NCI-H226 (cell line): ENCODE data around the gene CTNNA3.

Source experiments
- DNase-seq: peaks from one replicate; pipeline ENCODE4 v3.0.0-alpha.2; 2015

The CTNNA3 gene

DNA sequence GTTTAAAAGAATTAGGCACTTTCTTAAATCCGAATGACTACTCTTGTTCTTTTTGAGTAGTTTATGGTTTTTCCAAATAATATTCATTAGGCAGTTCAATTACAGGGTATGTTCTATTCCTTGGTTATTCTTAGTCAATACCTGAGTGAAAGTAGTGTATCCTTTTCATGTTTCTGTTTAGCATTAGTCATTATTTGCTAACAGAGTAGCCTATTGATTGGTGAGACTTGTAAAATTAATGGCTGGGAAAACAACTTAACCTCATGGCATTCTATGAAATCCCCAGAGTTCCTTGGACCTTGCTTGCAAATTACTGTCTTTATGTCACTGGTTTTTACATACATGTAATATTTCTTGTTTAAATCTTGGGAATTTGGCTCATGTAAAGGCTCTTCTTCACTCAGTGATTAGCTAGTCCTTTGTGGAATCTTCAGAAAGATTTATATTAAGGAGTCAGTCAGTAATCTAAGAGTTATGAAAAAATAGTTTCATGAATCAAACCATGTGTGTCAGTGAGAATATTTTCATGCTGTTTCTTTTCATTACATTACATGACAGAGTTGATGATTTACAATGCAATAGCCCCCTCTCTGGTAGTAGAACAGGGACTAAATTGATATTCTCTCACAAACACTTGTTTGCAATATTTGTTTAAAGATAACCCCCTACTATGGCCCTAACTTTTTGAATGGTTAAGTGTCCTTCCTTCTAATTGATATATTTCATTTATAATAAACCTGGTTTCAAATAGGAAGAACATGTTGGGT is 851.6 kb downstream of the CTNNA3 start:
- DNase-seq: no peak

DNA sequence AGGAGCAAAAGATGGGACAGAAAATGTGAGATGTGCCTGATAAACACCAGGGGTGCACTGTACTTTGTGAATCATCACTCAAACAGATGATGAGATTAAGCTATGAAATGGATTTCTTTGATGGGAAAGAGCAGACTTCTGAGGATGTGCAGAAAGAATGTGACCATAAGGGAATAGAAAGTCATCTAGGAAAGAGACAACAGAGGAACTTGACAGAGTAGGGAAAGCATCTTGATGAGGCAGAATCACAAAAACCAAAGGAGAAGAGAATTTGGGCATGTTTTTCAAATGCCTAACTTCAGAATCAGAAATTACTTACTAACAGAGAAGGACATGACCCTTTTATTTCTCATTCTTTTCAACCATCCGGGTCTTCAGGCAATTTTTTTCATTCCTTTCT is 852.6 kb downstream of the CTNNA3 start:
- DNase-seq: no peak

DNA sequence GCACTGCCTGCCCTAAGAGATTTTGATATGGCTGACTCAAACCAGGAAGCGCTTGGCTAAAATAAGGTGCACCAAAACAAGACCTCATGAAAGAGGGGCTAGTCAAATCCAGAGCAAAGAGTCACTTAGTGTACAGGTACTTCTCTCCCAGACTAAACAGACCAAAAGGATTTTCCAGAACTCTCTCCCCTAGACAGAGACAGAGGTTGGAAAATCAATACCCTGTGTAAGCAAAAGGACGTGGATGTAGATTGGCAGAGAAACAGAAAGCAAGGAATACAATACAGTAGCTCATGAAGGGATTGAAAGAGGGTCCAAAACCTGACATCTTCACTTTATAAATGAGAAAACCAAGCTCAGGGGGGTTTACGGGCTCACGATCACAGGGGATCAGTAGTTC is 853.1 kb downstream of the CTNNA3 start:
- DNase-seq: no peak

DNA sequence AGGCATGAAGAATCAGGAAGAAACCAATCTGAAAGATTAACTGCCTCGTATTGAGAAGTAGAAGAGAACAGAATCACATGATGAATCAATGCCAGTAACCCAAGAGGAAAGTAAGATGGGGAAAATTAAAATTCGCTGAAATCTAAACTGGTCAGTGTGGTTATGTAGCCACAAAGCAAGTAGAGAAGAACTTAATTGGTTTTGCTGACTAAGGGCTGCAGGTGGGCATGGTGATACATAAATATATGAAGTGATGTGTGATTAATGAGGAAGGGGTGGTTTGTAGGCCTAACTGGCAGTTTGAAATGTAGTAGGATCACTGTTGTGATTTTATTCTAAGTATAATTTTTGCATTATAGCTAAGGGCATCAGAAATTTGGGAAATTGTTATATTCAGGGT is 853.6 kb downstream of the CTNNA3 start:
- DNase-seq: no peak

- DNase-seq: peak; percentile 25
These were observed 857.3 kb downstream of the CTNNA3 start for GRCh38 chr10:66838656-66839055.

DNA sequence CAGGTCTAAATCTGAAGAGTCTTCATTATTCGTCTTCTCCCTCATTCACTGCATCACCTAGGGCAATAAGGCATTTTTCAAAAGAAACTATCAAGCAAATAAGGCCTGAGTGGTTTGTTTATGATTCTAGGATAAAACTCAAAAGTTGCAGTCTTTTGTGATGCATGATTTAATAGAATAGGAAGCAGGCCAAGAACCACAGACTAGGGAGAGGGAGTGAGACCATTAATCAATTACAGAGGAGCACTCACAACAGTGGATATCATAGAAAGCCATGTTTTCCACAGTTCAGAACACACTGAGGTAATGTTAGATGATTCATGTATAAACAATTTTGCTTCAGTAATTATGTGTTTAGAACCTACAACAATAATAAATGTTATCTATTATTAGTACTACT is 858.0 kb downstream of the CTNNA3 start:
- DNase-seq: peak; percentile 88

GRCh38 chr10:66837335-66837734 is 858.7 kb downstream of the CTNNA3 start:
- peak; percentile 72 for DNase-seq

DNA sequence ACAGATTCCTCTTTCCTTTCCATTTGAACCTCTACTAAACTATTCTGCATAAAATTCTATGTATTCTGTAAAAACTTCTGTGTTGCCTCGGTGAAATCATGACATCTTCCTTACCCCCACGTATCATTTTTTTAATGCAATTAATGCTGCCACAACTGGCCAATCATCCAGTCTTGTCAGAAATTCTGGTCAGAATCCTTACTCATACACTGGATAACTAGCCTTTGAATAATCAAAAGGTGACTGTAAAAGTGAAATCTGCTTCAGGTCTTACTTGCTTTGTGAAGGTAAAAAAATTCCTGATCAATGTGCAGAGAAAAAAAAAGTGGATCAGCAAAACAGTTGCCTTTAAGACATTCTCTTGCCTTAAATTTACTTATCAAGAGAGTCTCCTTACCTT is 859.2 kb downstream of the CTNNA3 start:
- no peak for DNase-seq

DNA sequence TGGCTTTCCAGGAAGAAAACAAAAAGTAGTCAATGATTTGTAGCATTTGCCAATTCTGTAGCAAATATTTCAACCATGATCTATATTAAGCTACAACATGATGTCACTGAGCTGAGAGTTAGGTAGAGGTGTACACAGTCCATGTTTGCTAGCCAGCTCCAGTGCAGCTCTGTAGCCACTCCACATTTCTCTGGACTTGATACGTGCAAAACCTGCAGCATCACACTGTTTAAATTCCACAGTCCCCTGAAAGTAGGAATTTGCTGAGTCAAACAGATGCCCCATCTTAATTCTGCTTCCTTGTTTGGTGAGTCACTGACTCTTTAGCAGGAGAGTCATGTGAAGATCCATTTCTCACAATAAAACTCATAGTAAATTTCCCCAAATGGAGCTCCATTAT is 859.9 kb downstream of the CTNNA3 start:
- DNase-seq: peak; percentile 87

GRCh38 chr10:66835400-66835799 is 860.6 kb downstream of the CTNNA3 start:
- peak; percentile 24 for DNase-seq

GRCh38 chr10:66834802-66835201 is 861.2 kb downstream of the CTNNA3 start:
- no peak for DNase-seq

DNA sequence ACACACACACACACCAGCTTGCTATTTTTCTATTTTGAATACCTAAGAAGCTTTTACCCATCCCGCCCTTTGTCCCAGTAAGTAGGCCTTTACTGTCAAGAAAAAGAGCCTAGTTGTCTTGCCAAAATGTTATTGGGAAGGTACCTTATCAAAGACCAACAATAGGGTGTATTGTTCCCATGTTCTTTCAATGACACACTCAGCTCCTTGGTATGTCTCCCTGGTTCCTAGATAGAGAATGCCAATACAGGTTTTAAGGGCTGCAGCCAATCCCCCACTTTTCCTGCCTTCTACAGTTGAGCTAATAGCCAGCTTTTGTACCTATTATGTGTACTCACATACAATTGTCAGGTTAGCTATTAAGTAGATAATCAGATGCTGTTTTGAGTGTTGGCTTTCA is 862.1 kb downstream of the CTNNA3 start:
- no peak for DNase-seq

DNA sequence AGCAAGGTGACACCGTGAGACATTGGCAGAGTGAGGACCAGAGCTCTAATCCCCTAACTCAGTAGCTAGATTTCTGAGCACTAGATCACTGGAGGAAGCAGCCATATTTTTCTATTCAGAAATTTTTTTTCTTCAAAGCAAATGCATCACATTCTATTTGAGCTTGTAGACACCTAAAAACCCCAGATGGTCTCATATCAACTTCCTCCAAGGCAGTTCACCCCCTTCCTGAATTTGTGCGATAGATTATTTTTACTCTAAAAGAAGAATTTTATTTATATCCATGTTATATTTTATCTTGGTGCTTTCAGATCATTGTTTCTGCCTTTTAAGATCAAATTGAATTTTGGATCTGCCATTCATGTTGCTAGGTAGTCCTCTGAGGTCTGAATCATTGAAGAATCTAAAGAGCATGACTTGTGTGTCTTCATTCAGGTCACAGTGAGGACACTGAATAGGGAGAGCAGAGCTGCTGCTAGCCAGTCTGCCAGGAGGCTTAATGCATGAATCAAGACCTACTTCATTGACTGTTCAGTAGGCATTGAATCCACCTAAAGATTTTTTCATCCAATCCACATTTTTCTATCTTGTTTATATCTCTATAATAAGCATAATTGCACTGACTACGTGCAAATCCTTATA is 863.1 kb downstream of the CTNNA3 start:
- DNase-seq: no peak

DNA sequence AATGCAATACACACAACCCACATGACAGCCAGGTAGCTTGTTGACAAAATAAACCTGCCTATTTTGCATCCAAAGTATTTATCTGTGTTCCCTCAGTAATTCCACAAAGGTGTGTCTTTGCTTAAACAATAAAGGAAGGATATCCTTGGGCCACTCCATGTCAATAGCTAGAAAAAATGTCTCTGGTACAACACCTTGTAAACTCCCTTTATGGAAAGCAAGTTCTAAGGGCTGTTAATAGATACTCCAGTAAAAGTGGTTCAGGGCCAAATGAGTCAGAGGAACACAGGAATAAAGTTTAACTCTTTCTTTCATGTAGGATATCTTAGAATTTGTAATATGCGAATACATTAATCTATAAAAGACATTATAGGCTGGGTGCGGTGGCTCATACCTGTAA is 867.0 kb downstream of the CTNNA3 start:
- DNase-seq: no peak

DNA sequence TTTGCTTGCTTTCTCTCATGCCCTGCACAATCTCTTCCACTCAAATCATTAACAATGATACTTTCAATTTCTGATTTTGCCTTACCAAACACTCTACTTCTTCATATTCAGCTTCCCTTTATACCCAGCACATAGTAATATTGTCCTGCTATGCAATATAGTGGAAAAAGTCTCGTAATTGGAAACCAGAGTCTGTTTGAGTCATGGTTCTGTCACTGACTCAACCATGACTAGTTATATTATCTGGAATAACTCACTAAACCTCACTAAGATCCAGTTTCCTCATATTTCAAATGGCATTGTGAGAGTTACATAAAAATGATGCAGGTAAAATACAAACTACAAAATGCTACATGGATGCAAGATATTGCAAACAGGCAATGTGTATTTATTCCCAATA is 868.6 kb downstream of the CTNNA3 start:
- peak; percentile 69 for DNase-seq

- no peak for DNase-seq
These were observed 872.7 kb downstream of the CTNNA3 start for GRCh38 chr10:66823301-66823700.

DNA sequence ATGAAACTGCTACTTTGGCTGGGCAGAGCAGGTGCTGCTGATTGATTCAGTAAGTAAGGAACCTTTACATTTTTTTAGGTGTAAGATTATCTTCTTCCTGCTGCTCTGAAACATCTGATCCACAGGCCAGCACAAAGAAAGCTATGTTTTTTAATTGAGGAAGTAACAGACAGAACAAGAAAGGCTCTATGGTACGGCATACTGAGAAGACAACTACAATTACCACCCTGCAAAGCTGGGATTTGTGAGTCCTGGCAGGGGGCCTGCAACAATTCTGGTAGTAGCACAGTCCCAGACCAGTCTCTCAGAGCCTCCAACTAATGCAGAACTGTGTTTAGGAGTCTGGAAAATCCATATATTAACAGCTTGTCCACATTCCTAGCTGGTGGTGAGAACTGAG is 873.2 kb downstream of the CTNNA3 start:
- DNase-seq: no peak

DNA sequence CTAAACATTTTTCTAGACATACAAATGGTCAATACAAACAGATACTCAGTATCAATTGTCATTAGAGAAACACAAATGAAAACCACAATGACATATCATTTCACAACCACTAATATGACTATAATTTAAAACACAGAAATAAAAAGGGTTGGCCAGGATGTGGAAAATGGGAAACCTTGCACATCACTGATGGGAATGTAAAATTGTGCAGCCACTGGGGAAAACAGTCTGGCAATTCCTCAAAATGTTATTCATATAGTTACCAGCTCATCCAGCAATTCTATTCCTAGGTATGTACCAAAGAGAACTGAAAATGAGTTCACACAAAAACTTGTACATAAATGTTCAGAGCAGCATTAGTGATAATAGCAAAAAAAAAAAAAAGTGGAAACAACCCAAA is 876.3 kb downstream of the CTNNA3 start:
- no peak for DNase-seq

- no peak for DNase-seq
These were observed 882.9 kb downstream of the CTNNA3 start for GRCh38 chr10:66813122-66813521.

DNA sequence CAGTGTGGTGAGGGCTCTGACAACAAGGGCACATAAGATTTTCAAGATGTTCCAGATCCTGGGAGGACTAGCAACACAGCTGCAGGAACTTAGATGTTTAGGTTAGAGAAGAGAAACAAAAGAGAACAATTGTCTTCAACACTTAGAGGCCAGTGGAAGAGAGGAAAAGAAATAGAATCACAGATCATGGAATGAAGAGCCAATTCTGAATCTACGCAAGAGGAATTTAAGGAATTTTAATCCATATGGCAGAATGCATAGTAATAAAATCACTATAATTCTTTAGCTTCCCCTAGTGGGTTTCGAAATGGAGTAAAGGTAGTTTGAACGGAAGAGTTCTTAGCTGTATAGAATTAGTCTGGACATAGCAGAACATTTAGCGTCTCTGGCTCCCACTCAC is 884.8 kb downstream of the CTNNA3 start:
- no peak for DNase-seq

- no peak for DNase-seq
These were observed 886.6 kb downstream of the CTNNA3 start for GRCh38 chr10:66809402-66809801.

GRCh38 chr10:66805612-66806011 is 890.4 kb downstream of the CTNNA3 start:
- no peak for DNase-seq

GRCh38 chr10:66804962-66805361 is 891.0 kb downstream of the CTNNA3 start:
- DNase-seq: no peak

DNA sequence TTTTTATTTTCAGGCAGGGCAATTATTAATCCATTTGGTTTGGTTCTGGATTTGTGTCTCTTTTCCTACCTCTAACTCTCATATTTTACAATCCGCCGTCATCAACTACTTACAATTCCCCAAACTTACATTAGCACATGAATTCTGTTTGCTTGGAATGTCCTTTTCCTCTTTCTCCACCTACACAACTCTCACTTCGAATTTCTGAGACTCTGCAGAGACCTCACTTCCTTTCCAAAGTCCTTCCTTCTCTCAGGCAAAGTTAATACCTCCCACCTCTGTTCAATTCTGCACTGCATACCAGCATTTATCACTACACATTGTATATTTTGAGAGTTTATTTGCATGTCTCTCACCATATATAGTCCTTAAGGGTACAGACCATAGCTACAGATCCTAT is 892.8 kb downstream of the CTNNA3 start:
- no peak for DNase-seq

DNA sequence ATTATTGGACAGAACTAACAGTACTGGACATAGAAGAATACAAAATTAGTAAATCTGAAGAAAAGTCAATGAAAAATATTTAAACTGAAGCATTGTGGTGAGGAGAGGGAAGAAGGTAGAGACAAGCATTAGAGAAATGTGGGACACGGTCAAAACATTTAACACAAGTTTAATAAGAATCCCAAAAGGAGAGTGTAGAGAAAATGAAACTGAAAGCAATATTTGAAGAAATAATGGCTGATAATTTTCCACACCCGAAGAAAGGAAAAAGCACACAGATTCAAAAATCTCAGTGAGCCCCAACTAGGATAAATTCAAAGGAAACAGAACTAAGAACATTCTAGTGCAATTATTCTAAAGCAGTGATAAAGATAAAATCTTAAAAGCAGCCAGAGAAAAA is 896.5 kb downstream of the CTNNA3 start:
- DNase-seq: no peak
